ENCODE measurements around the gene KLC1. TPM values are rescaled to one million over a fixed set of nuclear protein-coding genes. Genes with fewer than 3 reads are reported as not detected.

Gene KLC1
- total RNA-seq, 1 experiment from 2014 or later: 121 TPM

- no peak overlapping the region for H3K27ac ChIP-seq (ENCODE audit: low read depth, low read length)
- no peak overlapping the region for H3K4me2 ChIP-seq (ENCODE audit: low read length)
- no peak for DNase-seq (ENCODE audit: low read depth, low spot score)
- no peaks in the 10 kb centered on the region for H3K27me3 ChIP-seq (ENCODE audit: insufficient read depth, low read length)
- no peak overlapping the region for H3K9ac ChIP-seq (ENCODE audit: low read length)
- H3K36me3 ChIP-seq (ENCODE audit: control insufficient read depth in 1 of 2, insufficient read depth in 2 of 2, low read length in 2 of 2): peaks cover 31% of the 10 kb centered on the region in 2 experiments; a peak in 3 of 4 replicates
- no peaks in the 10 kb centered on the region for H3K9me2 ChIP-seq (ENCODE audit: insufficient read depth)
- BruUV-seq (replicated peaks): no TSS peak
- ChIA-PET RAD21 (ENCODE audit: low non-redundant PET in 1 of 2, low total read pairs in 2 of 2, uncharacterized antibody in 2 of 2, unreplicated experiment in 2 of 2) (no interaction called here), CTCF (no interaction called here), POLR2A (no interaction called here)
- intact Hi-C loops (cut with micrococcal nuclease): no loop called here
- peaks cover 15% of the 10 kb centered on the region; the same call in 1 of the 2 replicates for H4K20me1 ChIP-seq (ENCODE audit: insufficient read depth)
- no peak for ATAC-seq
- H3K79me2 ChIP-seq (ENCODE audit: insufficient read depth, low read length): peaks cover 12% of the 10 kb centered on the region; the same call in 1 of the 2 replicates
- no peaks in the 10 kb centered on the region; a peak in 1 of 4 replicates for H3K4me1 ChIP-seq (ENCODE audit: control insufficient read depth in 1 of 2, insufficient read depth in 2 of 2, low read length in 2 of 2)
- TF ChIP-seq ELF1 (IDR thresholded peaks at IDR 0.05; ENCODE audit: borderline replicate concordance, low read depth) (no peak), ZNF274 (IDR thresholded peaks at IDR 0.05; ENCODE audit: low read depth, low read length) (no peak), REST (IDR thresholded peaks at IDR 0.05; ENCODE audit: low read depth) (no peak), MAX (IDR thresholded peaks at IDR 0.05) (no peak), EZH2 (IDR thresholded peaks at IDR 0.05) (no peak), TCF7L2 (IDR thresholded peaks at IDR 0.05; ENCODE audit: borderline replicate concordance, extremely low read depth, insufficient read depth, insufficient read length) (no peak), RAD21 (IDR thresholded peaks at IDR 0.05; ENCODE audit: low read depth) (no peak), FOSL1 (IDR thresholded peaks at IDR 0.05; ENCODE audit: low read depth) (no peak)
- no peak overlapping the region for H2AFZ ChIP-seq (ENCODE audit: low read depth, low read length, poor library complexity, severe bottlenecking)
- H3K9me3 ChIP-seq (ENCODE audit: control insufficient read depth in 1 of 2, insufficient read depth in 1 of 2, low read depth in 1 of 2, low read length in 2 of 2): no peaks in the 10 kb centered on the region
- no peak overlapping the region for H3K4me3 ChIP-seq (replicated peaks in 1 of 2; ENCODE audit: low read depth in 1 of 2, low read length in 2 of 2)
Measured at GRCh38 chr14:103686831-103687485, 57.9 kb downstream of the KLC1 start.

All from HCT116 (cell line).